GM19324 (cell line): ENCODE results near the gene DMD.
A peak's percentile ranks its signal among the peaks of the same experiment; 100 is the strongest.
"Not testable (repeated sequence)": the region's sequence is repeated elsewhere in the genome, so short reads cannot be mapped to it uniquely, and the experiment has no call there.

Experiments used
- ATAC-seq: cut with Tn5 transposase; IDR thresholded peaks from one replicate; pipeline ENCODE4 v1.9.1; 2021; ENCODE audit warnings: mild to moderate bottlenecking, moderate library complexity; ENCODE audit not compliant: unreplicated experiment, low FRiP score

Gene DMD

DNA sequence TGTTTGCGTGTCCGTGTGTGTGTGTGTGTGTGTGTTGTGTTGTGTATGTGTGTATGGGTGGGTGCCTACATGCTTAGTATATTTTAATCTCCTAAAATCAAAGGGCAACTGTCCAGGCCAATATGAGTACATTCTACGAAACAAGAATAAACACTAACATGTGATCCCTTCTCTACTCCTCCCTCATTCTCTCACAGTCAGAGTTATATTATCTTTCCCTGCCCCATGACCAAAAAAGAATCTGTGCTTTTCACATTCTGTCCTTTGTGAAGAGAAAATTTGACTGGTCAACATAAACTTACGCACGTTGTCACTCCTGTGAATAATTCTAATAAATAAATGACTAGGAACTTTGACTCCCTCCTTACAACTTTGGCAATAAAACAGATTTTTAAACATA lies 532.9 kb downstream of the DMD start:
- ATAC-seq: no peak

DNA sequence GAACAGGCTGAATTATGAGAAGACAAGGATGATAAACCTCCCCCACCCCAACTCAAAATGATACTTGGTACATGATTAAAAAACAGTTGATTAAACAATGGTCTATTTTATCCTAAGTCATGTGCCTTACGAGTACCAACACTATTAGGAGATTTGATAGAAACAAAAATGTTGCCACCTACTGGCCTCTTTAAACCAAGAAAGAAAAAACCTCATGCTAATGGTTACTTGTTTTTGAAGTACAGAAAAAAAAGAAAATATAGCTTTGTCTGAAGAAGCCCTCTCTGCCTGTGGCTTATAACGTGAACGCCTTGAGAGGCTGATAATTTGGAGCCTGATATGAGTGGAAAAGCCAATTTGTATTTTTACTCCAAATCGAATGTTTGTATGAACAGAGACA lies 538.2 kb downstream of the DMD start:
- no peak for ATAC-seq

DNA sequence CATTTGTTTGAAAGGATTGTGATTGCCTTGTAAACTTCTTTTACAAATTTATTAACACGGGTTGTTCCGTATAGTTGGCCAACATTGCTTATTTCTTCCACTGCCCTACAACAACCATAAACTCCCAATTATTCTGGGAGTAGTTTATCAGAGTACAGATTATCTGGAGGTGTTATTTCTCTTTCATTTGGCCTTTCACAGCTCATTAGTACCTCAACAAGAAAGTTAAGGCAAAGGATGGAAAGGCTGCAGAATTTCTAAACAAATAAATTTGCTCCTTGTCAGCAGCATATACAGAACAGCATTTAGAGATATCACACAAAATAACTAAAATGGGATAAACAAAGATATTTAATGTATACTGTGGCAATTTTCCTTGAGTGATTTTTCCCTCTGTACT lies 548.8 kb downstream of the DMD start:
- no peak for ATAC-seq

DNA sequence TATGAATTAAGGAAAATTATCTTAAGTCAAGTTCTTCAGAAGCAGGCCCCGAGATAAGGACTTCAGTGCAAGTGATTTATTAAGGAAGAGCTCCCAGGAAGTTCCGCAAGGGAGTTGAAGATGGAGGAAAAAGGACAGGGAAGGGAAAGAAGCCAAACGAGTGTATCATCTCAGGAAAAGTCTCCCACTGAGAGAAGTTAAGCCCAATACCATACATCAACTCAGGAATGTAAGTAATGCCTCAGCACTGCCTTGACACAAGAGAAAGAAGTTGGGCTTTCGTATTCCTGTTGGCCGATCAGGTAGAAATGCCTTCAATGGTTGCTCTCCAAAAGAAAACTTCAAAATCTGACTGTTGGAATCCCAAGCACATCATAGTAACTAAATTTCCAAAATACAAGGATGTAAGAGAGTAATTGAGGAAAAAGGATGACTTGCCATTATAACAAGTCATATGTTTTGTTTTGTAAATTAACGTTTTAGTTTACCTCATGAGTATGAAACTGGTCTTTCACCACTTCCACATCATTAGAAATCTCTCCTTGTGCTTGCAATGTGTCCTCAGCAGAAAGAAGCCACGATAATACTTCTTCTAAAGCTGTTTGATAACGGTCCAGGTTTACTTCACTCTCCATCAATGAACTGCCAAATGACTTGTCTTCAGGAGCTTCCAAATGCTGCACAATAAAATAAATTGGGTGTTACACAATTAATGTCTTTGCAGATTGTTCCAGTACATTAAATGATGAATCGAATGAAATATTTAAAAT lies 566.7 kb downstream of the DMD start:
- ATAC-seq: no peak

DNA sequence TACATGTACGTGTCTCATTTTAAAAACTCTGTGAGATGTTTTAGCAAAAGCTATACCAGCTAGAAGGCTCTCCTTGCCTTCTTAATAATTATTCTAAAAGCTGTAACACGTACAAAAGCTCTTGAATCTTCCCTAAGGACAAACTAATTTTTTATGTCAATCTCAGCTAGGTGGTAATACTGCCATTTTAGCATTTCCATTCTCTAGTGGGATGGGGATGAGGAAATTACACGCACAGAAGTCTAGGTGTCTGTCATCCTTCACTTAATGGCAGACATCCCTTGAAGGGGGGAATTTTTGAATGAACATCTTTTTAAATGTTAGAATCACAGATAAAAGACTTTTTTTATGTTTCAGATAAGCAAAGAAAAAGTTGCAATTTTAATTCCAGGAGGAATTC lies 569.1 kb downstream of the DMD start:
- ATAC-seq: no peak

DNA sequence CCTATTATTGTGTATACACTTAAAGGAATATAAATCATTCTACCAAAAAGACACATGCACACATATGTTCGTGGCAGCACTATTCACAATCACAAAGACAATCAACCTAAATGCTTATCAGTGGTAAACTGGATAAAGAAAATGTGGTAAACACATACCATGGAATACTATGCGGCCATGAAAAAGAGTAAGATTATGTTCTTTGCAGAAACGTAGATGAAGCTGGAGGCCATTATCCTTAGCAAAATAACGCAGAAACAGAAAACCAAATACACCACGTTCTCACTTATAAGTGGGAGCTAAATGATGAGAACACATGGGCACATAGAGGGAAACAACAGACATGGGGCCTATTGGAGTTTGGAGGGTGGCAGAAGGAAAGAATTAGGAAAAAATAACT lies 593.2 kb downstream of the DMD start:
- no peak for ATAC-seq

DNA sequence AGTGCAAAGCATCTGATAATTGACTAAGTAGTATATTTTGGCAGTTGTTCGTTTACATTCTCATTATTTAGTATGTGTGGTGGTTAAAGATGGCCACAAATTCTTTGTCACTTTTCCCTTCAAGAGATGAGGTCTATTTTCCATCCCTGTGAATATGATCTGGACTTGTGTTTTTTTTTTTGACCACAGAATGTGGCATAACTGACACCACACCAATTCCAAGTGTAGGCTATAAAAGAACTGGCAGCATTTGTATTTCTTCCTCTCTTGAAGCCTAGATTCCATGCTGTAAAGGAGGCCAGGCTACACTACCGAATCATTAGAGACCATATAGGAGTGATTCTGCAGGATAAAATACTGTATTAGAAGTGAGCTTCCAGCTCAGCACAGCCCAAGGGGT lies 596.6 kb downstream of the DMD start:
- ATAC-seq: no peak

DNA sequence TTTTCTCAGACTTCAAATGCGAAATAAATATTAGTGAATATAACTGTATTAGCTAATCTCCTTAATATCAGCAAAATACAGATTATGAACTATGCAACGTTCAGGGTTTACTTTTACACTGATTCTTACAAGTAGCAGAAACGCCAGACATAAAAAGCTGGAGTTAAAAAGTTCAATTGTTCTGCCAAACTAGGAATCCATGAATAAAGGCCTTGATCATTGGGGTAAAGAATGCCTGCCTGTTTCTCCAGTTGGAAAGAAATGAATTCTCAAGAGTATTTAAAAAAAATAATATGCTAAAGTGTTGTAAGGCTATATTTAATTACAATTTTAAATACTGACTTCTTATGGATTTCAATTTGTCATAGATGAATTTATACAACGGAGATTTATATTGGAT lies 612.2 kb downstream of the DMD start:
- no peak for ATAC-seq

DNA sequence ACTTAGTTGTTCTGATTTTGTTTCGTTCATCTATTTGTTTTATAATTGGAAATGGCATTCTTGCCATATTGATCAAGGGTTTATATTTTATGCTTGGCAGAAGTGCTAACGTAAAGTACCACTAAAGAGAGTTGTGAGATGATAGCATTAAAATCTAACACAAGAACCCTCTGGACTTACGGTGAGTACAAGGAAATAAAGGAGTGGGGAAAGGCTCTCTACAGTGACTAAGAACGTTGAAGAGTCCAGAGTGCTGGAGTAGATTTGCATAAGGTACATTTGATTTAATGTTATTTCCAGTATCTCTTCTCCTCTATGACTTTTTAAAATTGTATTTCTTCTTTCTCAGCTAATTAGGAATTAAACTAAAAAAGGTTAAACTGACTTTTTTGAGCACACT lies 612.6 kb downstream of the DMD start:
- no peak for ATAC-seq

DNA sequence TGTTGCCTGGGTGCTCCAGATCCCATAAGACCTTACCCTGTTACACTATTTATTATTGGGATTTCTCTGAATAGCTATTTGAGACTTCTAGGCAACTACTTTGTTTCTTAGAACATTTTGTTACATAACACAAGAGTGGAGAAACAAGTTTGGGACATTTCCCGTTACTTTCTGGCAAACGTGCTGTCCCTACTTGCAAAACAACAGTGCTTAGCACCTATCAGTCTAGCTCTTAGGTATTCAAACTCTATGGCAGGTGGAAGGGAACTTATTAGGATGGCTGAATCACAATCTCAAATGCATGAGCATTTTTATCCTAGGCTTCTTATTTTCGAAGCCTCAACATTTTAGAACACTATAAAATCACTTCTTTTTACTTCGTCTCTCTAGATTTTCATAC lies 613.6 kb downstream of the DMD start:
- no peak for ATAC-seq

DNA sequence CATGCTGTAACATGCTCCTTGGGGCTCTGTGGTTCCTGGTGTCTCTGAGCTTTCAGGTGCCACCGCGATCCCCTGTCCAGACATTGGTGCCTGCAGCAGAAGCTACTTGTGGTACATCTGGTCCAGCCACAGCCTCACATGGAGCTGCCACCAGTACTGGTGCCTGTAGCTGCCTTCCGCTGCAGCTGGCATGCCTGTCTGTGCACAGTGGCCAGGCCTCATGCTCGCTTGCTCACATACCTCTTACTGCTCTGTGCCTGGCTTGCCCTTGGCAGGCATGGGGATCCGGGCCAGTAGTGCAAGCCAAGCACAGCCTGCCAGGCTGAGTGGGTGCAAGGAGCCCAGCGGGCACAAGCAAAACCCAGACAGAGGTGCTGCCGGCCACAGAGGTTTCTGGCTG lies 618.6 kb downstream of the DMD start:
- no peak for ATAC-seq

DNA sequence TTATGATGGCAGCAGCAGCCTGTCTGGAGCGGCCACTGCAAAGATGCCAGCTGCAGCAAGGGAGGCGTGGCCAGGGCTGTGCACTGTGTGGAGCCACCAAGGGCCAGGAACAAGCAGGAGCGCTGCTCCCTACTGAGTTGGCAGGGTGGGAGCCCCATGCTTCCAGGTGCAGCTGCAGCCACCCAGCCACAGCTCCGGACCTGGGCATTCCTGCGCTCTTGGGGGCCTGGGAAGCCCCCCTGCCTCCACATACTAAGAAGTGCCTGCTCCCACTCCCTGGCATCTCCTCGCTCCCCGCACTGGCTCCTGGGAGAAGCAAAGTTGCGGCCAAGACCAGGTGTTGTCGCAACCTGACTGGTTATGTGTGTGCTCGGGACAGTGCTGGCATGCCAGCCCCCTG lies 619.8 kb downstream of the DMD start:
- no peak for ATAC-seq

DNA sequence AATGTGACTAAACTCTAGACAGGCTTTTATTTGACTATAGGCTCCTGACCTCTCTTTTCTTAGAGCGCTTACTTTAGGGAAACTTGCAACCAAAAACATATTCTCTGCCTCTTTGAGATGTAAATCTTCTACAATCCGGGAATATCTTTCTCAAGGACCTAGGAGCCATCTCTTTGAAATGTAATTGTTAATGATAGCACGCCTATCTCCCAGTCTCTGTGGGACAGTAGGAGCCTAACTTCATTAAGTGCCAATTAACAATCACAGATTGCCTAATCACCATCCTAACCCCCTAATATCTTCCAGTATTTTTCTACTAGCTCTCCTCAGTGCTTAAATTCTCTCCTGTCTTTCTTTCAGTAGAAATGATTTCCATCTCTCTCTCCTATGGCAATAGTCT lies 628.6 kb downstream of the DMD start:
- no peak for ATAC-seq

DNA sequence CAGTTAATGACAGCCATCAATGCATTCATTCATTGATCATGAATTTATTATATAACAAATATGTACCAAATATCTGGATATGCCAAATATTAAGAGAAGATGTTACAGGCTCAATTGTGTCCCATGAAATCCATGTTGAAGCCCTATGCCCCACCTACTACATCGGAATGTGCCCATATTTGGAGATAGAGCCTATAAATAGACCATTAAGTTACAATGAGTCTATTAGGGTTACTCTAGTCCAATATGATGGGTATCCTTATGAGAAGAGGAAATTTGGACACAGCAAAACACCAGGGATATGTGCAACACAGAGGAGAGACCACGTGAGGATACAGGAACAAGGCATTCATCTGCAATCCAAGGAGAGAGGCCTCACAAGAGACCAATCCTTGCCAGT lies 634.5 kb downstream of the DMD start:
- ATAC-seq: no peak

DNA sequence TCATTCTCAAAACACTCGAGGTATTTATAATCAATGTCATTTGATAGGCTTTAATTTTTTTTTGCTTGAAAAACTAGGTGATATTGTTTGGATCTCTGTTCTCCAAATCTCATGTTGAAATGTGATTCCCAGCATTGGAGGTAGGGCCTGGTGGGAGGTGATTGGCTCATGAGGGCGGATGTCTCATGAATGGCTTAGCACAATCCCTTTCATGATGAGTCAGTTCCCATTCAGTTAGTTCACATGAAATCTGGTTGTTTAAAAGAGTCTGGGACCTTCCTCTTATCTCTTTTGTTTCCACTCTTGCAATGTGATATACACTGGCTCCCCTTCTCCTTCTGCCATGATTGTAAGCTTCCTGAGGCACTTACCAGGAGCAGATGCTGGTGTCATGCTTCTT lies 638.7 kb downstream of the DMD start:
- ATAC-seq: no peak

DNA sequence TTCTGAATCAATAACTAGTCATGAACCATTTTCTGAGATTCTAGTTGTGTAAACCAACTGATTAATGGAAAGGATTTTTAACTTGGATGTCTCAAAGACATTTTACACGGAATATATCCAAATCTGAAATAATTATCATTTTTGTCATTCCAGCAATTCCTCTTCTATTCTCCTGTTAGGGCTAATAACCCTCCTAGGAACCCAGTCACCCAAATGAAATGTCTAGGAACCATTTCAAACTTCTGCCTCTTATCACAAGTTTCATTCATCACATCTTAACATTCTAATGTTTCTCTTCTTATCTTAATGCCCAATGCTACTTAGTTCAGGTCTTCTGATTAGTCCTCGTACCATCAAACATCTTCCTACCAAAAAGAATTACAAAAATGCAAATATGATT lies 639.8 kb downstream of the DMD start:
- no peak for ATAC-seq

DNA sequence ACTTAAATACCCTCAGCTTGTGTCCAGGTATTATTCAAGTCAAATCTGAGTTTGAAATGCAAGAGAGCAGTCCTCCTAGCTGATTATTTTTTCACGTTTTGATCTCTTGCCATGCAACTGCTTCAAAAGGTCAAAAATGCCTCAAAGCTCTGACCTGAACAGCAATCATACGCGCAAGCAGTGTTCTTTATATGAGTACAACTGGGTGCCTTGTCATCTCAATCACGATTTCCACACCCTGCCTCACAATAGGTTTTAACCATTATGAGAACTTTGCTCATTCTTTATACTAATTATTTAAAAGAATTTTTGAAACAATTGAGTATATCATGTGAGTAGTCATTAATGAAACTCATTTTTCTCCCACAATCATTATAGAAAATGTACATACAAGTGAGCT lies 649.1 kb downstream of the DMD start:
- no peak for ATAC-seq

DNA sequence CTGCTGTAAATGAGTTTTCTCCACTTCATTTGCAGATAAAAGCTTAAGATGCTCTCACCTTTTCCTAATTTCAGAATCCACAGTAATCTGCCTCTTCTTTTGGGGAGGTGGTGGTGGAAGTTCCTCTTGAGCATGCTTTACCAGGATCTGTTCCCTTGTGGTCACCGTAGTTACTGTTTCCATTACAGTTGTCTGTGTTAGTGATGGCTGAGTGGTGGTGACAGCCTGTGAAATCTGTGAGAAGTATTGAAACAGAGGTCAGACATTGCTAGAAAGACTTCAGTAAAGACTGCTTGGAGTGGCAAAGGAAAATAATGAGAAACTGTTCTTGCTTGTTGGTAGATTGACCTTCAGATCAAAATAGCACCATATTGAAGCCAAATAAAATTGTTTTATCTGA lies 666.2 kb downstream of the DMD start:
- no peak for ATAC-seq

DNA sequence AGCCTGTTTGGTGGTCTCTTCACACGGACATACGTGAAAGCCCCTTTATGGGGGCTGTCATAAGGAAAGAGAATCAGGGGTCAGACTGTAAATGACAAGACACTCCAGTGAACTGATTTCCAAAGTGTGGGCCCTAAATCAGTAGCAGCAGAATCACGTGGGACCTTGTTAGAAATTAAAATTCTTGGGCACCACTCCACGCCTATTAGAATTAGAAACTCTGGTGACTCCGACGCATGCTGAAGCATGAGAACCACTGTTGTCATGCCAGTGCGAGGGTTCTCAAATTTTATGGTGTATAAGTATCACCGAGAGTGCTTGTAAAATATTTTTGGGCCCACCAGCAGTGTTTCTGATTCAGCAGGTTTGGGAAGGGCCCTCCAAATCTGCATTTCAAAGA lies 672.8 kb downstream of the DMD start:
- ATAC-seq: no peak

DNA sequence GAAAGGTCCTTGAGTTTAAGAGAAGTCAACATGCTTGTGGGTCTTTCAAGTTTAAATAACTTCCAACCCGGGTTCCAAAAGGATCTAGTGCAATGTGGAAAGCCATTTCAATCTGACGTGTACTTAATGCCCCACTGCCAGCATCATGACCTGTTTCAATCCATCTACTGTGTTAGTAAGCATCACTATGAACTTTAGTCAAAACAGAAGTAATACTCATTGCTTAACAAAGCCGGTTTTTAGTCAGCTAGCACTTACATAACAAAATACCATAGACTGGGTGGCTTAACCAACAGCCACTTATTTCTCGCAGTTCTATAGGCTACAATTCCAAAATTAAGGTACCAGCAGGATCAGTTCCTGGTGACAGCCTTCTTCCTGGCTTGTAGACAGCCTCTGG lies 677.5 kb downstream of the DMD start:
- ATAC-seq: no peak

DNA sequence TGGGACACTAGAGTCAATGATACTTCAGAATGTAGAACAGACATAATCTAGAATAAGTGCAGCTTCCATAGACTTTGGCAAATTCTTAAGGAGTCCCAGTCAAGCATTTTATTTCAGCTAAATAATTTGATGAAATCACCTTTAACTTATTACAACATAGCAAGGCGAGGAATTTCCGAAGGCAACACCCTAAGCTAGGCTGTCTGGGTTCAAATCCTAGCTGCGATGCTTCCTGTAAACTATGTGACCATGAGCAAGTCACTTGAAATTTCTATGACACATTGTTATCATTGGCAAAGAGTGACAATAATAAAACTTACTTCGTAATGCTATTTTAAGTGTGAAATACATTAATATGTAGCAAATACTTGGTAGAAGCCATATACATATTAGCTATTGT lies 679.1 kb downstream of the DMD start:
- no peak for ATAC-seq

DNA sequence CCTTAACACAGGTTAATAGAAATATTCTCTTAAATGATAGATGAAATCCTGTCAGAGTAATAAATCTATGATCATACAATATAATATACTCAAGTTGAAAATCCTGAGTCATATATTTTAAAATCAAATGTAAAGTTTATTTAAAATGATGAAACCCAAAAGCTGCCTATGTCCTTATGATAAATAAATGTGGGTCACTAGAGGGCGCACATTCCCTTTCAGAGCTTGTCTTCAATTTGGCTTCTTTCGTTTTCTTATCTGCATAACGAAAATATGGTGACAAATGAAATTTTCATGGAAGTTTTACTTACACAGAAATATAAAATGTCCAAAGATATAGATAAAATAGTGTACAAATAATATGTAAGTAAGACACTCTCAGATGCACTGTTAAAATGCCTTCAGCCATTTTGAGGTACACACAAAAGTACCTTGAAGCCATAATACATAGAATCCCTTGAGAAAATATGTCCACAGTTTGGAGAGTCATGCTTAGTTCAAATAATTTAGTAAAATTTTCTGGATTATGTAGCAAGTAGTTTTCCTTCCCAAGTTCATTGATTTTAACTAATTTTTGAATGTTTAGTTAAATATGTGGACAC lies 680.4 kb downstream of the DMD start:
- peak; percentile 51 for ATAC-seq

DNA sequence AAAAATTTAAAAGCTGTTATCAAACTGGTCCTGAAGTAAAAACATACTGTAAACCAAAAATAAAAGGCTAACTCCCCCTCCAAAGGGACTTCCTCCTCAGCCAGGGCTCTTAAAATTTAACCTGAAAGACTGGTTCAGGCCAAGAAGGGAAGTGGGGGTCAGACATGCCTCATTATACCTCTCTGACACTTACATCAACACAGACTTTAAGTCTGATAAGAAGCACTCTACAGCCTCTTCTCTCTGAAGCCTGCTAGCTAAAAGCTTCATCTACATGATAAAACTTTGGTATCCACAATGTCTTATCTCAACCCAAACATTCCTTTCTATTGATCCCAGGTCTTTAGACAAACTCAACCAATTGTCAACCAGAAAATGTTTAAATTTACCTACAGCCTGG lies 682.9 kb downstream of the DMD start:
- ATAC-seq: not testable (repeated sequence)
